NCI-H774 (cell line): Measurements from ENCODE around the gene MAPK4.

Source experiments
- DNase-seq: peaks from one replicate; lab custom pipeline; 2025; lab: John Stamatoyannopoulos, UW

MAPK4 gene

DNA sequence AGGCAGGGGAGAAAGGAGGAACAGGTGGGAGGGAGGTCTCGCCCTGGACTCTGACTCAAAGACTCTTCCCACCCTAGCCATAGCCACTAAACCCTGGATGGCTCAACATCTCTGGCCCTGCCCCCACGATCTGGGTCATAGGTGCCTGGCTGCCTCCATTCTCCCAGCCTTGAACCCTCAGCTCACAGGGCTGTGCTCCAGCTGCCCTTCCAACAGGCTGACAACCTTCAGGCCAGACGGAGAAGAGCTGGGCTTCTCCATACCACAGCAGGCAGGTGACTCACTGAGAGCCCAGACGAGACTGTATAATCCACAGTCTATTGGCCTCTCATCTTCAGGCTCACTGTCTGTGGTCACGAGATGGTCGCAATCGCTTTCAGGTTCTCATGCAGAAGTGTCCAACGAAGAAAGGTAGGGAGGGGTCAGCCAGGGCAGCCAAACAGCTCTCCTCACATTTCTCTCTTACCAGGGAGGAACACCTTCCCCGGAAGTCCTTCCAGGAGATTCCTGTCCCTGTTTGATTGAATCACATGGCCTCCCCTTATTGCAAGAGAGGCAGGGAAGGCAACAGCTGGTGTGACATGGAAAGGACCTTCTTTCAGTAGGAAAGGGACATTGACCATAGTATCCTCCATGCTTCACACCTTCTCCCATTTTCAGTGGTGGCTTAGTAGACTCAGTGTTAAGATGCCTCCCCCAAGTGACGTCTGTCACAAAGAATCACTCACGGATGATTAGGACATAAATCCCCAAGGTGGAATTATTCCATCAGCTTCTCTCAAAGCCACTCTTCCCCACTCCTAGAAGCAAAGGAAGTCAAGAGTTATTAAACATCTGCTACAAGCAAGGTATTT, 159.8 kb downstream of the MAPK4 start:
- no peak for DNase-seq

DNA sequence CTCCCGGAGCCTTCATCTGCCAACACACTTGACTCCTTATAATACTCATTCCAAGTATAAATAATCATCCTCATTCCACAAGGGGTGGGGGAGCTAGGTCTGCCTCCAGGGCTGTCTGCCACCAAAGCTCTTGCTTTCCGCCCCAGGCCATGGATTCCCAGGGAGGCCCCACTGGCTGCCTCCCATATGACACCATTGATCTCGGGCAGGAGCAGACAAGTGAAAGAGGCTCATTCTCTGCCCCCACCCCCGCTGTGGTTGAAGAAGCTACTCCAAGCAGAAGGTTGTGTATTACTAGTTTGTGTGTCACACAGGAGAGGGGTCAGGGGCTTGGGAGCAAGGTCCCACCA, 160.4 kb downstream of the MAPK4 start:
- no peak for DNase-seq

DNA sequence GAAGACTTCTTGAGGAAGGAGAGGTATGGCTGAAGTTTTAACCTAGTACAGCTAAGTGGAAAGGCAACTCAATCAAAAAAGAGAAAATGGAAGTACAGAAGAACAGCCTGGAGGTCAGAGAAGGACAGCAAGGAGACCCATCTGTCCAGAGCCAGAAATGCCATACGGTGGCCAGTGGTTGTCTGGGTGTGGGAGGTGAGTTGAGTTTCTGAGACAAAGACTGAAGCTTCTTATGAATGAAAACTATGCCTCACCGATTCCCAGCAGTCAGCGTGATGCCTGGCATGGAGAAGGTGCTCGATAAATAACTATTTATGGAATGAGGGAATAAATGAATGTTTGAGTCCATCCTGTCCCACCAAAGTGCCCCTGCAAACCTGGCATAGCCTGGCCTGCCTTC, 161.1 kb downstream of the MAPK4 start:
- DNase-seq: no peak

DNA sequence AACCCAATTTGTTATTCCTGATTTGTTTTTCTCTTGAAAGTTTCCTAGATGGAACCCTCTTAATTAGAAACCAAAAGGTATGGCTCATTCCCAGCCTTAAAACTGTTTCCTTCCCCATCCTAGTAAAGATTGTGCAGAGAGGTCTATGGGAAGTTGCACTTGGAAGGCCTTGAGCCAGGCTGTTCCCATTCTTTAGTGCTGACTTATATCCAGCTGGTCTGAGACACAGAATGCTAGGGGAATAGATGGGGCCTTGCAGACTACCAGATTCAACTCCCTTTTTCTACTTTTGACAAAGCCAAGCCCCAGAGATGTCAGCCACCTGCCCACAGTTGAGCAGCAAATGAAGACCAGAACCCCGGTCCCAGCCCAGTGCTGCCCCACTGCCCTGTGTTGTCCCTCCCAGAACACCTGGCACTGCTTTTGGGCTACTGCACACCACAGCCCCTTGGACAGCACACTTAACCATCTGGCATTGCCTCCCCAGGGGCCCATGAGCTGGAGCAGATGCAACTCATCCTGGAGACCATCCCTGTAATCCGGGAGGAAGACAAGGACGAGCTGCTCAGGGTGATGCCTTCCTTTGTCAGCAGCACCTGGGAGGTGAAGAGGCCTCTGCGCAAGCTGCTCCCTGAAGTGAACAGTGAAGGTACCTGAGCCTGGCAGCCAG, 161.7 kb downstream of the MAPK4 start:
- DNase-seq: no peak

DNA sequence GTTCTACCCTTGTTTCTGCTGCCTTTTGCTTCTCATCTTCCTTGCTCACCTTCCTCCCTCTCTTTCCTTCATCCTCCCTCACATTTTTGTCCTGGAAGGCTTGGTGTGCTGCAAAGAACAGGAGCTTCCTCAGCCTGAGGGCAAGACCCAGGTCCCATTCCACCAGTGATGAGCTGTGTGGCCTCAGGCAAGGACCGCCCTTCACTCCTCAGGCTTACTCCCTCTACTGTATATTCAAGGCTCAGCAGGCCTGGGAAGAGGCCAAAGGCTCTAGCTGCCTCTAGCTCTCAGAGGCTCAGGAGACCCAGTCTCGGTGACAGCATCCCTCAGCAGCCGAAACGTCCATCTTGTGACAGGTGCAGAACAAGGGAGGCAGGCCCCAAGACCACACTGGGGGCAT, 162.4 kb downstream of the MAPK4 start:
- DNase-seq: no peak

DNA sequence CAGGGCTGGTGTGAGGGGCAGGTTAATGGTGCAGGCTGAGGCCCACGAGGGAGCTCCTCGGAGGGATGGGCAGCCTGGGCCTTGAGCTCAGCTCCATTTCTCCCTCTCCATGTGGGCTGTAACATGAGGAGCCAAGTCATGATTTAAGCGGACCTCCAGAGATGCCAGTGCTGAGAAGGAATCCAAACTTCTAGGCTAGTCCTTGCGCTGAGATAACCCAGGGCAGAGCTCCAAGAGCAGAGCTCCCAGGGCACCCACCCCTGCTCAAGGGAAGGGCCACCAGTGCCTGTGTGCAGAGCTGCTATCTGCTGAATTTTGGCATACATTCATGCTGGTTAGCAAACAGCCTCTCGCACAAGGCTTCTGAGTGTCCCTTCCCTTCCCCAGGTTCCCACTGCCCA, 164.9 kb downstream of the MAPK4 start:
- no peak for DNase-seq

DNA sequence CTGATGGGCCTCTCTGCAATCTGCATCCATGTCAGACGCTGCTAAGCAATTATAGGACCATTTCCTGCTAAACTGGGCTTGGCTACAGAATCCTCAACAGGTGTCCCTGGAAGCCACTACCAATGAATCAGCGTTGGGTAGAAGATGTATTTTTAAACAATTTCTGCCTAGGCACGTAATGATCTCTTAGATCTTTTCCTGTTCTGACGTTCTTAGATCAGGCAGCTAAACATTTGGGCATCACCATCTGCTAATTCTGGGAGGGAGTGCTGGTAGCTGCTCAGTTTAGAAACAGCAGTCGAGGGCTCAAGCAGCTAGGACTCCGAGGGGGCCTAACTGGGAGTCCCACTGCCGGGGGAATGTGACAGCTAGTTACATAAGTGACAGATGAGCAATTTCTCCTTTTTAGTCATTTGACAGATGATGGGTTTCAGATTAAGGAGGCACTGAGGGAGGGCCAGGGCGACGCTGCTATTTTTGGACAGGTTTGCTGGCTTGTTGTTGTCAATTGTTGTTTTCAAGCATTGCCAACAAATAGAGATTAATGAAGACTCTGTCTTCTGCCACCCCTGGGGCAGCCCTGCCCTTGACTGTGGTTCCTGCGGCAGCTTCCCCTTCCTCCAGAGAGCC, 167.2 kb downstream of the MAPK4 start:
- DNase-seq: no peak

DNA sequence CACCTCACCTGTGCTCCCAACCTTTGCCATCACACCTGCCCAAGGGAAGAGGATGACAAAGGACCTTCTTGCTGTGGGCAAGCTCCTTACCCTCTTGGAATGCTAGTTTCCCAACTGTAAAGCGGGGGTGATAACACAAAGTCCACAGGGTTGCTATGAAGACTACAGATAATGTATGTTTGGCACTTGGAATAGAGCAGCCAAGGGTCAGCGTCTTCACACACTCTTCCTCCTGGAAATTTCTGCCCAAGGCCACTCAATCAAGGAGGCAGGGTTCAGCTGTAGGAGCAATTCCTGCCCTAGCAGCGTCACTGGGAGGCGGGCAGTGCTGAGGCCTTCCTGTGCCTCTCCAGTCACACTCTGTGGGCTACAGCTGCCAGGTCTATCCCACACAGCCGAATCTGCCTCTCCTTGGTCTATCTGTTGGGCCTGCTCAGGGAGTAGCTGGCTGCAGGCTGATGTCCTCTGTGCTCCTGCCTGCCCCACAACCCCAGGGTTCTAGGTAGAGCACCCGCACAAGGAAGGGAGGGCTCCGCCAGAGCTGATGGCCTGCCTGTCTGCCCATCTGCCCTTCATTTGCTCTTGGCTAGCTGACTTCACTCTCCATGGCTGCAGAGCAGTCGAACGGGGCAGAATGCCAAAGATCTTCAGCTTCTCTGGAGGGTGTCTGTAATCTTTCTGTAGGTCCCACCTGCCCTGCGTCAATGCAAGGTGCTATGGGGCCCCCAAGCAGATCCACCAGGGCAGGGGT, 168.0 kb downstream of the MAPK4 start:
- no peak for DNase-seq

DNA sequence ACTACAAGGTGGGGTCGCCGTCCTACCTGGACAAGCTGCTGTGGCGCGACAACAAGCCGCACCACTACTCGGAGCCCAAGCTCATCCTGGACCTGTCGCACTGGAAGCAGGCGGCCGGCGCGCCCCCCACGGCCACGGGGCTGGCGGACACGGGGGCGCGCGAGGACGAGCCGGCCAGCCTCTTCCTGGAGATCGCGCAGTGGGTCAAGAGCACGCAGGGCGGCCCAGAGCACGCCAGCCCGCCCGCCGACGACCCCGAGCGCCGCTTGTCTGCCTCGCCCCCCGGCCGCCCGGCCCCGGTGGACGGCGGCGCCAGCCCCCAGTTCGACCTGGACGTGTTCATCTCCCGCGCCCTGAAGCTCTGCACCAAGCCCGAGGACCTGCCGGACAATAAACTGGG, 169.5 kb downstream of the MAPK4 start:
- DNase-seq: no peak

DNA sequence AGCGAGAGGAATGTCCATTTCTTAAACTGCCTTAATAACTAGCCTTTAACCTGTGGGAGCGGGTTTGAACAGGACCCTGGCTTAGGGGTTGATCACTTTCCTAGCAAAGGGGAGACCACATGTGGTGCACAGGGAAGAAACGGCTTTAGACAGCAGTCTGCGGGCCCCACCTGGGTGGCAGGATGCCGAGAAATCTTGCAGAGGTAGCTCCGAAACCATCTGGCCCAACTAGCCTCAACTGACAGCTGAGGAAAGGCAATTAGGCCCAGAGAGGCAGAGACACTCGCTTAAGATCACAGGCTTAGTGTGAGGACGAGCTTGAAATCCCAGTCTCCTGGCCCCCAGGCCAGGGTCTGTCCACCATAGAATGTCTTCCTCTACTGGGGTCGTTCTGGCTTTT, 170.1 kb downstream of the MAPK4 start:
- DNase-seq: no peak

DNA sequence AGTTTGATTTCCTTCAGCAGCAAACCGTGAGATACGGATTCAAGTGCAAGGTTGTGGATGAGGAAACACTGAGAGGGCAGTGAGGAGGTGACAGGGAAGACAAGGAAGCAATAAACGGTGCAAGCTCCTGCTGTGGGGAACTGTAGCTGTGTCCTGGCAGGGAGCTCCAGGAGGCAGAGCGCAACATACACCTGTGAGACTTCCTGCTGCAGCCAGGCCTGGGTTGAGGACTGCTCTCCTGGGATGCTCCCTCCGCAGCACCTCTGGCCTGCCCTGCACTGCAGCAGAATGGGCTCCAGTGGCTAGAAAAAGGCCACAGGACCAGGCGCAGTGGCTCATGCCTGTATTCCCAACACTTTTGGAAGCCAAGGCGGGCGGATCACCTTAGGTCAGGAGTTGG, 174.5 kb downstream of the MAPK4 start:
- DNase-seq: no peak

DNA sequence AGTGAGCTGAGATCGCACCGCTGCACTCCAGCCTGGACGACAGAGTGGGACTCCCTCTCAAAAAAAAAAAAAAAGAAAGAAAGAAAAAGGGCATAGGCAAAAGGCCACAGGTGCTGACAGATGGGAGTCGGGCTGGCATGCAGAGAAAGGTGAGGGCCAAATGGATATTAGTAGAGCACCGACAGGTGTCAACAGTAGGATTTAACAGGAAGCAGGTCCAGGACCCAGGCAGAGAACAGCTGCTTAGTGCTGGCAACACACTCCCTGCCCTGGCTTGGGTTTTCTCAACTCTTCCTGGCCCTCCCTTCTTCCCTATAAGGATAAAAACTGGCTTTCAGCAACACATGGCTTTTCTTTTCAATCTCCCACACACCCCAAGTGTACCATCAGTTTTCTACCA, 175.0 kb downstream of the MAPK4 start:
- DNase-seq: no peak

DNA sequence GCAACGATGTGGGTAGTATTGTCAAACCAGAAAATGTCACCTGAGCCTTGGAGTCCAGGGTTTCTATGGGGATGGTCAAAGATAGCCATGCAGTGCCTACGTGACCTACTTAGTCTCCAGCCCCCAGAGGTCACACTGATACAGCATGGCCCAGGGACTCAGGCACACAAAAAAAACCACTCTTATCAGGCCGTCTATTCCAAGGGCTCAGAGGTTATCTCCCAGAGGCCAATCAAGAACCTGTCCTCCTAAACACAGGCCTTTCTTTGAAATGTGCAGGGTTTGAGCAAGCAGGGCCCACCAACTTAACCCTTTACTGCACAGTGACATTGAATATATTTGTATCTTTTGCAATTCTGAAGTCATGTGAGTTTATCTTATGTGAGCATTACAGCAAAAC, 177.2 kb downstream of the MAPK4 start:
- no peak for DNase-seq

DNA sequence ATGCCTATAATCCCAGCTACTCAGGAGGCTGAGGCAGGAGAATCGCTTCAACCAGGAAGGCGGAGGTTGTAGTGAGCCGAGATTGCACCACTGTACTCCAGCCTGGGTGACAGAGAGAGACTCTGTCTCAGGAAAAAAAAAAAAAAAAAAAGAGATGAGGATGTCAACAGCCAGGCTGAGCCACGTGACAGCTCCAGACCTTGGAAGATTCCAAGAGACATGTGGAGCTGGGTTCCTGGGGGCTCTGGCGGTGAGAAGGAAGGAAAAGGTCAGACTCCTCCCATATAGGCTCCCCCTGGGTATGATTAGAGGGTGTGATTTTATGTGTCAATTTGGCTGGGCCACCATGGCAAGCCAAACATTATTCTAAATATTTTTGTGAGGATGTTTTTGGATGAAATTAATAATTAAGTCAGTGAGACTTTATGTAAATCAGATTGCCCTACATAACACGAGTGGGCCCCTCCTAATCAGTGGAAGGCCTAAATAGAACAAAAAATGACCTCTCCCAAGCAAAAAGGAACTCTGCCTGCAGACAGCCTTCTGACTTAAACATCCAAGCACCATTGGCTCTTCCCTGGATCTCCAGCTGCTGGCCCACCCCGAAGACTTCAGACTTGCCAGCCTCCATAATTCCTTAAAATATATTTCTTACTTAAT, 178.3 kb downstream of the MAPK4 start:
- DNase-seq: no peak

DNA sequence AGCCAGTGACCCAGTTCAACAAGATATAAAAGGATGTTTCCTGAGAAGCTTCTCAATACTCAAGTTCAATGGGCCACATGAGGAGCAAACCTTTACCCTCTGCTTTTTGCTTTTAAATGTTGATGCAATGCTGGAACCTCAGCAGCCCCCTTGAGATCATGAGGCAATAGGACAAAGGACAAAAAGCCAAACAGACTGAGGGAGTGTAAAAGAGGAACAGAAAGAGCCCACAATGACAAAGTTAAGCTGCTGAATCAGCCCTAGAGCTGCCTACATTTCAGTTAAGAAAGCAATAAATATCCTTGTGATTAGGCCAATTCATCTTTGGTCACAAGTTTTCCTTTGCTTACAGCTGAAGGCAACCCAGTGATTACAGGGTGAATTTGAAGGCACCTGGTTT, 183.1 kb downstream of the MAPK4 start:
- DNase-seq: no peak

DNA sequence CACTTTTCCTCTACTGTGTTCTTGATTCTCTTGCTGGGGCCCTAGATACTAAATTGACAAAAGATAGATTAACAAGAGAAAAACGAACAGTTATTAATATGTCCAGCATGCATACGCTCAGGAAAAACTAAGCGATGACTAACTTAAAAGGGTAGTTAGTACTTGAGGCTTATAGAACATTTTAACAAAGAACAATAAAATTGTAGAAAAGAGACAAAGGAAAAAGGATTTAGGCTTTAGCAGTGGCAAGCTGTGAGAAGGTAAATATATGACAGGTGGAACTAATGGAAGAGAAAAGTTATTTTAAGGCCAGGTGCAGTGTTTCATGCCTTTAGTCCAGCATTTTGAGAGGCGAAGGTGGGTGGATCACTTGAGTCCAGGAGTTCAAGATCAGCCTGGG, 184.4 kb downstream of the MAPK4 start:
- DNase-seq: no peak

DNA sequence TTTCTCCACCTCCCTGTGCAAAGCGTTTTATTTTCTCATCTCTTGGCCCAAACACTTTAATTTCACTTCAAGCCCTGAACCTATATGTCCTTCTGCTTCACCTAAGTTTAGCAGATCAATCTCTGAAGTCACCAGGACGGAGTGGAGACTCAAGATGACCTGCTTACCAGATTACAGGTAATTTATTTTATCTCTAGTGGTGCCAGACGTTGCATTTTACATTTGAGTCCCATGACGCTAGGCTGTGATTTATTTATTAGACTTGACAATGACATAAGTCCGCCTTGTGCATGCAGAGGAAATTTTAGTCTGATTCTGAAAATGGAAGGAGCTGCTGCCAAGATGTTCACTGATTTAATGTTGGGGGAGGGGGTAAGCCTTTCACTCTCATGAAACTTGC, 186.1 kb downstream of the MAPK4 start:
- DNase-seq: no peak

DNA sequence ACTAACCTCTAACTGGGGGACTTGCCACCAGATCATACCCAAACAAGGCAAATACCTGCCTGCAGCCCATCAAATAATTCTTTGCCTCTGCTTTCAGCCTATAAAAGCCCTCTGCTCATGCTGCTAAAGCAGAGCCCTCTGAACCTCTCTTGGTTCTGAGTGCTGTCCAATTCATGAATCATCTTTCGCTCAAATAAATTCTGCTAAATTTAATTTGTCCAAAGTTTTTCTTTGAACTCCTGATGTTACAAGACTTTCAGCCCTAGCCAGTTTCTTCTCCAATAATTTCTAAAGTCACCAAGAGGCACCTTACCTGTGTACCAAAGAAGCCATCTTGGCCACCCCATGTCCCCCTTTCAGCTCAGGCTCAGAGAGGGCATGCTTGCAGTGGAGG, 188.0 kb downstream of the MAPK4 start:
- no peak for DNase-seq

DNA sequence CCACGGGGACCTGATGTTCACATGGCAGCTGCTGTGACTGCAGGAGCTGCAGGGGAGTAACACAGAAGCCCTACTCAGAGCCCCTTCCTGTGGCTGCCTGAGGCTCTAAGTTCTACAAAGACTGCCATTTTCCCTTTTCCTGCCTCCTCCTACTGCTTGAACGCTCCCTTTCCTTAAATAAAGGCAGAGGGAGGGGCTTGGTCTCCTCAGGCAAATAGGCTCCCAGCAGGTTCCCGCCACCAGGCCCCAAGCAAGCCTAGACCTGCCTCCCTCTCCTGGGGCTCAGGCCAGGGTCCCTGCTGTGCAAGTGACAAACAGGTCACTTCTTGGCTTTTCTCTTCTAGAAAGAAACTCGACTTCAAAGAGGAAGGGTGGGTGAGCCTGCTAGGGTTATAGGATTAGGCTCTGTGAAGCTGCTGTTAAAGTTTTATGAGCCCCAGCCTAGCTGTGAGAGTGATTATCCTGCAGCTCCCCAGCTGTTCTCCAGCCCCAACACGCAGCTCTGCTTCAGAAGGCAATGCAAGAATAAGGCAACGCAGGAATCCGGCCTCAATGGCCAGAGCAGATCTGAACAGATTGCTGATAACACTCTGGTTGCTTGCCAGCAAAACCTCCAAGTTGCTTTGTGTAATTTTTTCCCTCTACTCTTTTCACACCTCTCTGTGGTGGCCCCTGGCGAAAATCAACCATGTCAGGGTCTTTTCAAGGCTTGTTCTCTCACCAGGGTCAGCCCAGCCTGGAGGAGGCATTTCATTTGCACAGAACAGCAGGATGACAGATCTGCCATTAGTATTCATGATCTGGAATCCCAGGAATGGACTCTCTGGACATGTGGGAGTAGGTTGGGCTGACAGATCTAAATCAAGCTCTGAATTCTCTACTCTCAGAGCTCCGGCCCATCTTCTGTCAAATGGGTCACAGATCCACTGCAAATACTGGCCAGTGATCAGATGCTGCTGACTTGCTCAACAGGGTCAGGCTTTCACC, 188.6 kb downstream of the MAPK4 start:
- no peak for DNase-seq

DNA sequence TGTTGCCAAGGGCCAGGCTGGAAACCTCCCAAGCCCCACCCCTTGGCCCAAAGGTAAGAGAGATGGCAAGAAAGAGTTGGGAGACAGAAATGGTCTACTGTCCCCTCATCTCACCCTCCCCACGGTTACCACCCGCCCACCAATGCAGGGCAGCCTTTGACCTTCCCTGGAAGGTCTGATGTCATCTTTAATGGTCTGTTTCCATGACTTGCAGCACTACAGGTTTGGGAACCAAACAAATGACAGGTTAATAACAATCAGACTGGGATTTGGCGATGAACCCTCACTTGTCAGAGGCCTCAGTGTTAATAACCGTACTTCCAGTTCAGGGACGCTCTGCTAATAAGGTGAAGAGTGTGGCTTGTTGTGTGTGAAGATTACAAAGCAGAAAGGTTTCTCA, 189.5 kb downstream of the MAPK4 start:
- DNase-seq: no peak

DNA sequence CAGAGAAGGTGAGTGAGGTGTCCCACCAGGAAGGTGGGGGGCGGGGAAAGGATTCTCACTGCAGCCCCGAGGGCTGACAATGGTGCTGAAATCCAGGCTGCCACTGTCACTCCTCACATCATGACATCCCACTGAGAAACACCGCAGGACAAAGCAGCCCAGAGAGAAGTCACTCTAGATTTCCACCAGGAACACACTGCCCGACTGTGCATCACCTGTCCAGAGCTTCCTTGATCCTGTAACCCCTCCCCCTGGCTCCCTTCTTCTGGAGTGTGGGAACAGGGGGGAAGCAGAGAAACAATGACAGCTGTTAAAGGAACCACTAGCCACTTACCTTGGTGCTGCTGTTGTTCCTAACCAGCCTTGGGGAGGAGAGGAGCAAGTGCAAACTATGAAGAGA, 190.1 kb downstream of the MAPK4 start:
- no peak for DNase-seq
